ENCODE results near the gene ZNF786.
"Not testable (repeated sequence)": the region's sequence is repeated elsewhere in the genome, so short reads cannot be mapped to it uniquely, and the experiment has no call there.

The ZNF786 gene

DNA sequence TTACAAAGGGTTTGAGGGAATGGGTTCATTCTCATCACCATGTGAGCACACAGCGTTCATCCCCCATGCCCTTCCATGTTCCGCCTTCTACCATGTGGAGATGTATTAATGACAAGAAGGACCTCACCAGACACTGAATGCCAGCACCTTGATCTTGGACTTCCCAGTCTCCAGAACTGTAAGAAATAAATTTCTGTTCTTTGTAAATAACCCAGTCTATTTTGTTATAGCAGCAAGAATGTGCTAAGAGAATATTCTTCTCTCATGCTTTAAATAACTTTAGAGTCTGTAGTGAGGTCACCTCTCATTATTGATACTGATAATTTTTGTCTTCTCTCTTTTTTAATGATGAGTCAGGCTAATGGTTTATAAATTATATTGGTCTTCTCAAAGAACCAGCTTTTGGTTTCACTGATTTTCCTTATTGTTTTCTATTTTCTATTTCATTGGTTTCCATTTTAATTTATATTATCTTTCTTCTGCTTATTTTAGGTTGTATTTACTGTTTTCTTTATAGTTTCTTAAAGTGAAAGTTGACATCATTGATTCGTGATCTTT lies 59.1 kb downstream of the ZNF786 start:
- DNase-seq (ENCODE audit: low read depth in 2 of 2): no peak

DNA sequence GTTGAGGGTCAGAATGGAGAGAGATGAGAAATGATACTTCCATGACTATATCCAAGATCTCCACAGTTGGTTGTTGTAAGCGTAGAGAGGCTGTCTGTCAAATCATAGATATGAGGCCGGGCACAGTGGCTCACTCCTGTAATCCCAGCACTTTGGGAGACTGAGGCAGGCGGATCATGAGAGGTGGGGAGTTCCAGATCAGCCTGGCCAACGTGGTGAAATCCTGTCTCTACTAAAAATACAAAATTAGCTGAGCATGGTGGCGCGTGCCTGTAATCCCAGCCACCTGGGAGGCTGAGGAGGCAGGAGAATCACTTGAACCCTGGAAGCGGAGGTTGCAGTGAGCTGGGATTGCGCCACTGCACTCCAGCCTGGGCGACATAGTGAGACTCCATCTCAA lies 60.1 kb downstream of the ZNF786 start:
- not testable (repeated sequence) for DNase-seq (ENCODE audit: low read depth in 2 of 2)

DNA sequence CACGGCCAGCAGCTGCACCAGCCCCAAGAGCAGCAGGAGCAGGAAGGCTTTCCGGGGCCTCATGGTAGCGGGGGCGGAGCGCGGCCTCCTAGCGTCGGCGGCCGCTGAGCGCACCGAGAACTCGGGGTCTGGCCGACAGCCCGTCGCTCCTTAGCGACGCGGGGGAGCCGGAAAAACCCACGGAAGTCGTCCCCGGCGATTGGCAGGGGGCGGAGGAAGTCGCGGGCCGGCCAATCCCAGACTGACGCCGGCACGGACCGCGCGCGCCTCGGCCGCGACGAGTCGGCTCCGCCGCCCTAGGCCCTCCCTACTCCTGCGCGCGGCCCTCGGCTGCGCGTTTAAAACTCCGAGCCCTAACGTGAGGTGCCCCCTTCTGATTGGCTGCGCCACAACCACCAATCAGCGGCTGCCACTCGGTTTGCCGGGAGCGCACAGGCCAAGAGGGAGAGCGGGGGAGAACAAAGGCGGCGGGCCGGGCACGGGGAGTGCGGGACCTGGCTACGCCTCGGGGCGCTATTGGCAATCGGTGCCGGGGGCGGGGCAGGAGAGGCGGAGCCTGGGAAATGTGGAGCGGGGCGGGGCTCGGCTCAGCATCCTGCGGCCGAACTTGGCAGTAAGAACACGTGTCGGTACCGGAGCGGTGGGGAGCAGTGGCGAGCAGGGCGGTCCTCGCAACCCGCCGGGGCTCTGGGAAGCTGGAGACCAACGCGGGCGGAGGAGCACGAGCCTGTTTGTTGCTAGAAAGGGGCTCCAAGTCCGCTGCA lies 62.0 kb downstream of the ZNF786 start, which contains the start of gene PDIA4:
Gene PDIA4, minus strand, starts transcription at position 160 of the 764 bp plus-strand sequence. Its CDS starts 97 bp downstream, at position 63.
- DNase-seq (ENCODE audit: low read depth in 2 of 2): peak; percentile 100

DNA sequence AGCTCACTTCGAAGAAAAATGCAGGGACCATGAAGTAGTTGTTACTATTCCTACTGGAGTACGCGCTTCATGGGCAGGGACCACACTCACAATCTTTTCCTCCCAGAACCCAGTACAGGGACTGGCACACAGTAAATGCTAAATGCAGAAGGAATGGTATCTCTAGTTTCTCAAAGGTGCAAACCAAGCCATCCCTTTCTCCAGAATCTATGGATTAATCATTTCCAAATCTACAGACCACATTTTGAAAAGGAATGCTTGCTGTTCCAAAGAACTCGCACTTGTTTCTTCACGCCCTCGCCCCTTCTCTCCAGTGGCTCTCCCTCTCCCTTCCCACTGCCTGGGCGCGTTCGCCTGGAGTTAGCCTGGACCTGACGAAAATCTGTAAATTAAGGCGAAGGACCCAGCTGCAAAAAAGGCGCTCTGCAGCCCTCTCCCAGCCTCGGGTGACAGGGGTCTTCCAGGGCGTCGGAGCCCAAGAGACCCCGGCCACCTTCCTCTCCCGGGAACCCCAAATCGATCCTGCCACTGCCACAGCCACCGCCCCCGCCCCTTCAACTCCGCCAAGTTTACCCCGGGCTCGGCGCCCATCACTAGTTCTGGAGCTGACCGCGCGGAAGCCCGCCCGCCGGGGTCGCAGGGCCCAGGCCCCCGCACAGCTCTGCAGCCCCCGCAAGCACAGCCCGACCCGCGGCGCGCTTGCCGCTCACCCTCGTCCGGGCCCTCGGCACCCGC lies 62.7 kb downstream of the ZNF786 start:
- peak in 1 of 2 experiments; percentile 17 for DNase-seq (ENCODE audit: low read depth in 2 of 2)

DNA sequence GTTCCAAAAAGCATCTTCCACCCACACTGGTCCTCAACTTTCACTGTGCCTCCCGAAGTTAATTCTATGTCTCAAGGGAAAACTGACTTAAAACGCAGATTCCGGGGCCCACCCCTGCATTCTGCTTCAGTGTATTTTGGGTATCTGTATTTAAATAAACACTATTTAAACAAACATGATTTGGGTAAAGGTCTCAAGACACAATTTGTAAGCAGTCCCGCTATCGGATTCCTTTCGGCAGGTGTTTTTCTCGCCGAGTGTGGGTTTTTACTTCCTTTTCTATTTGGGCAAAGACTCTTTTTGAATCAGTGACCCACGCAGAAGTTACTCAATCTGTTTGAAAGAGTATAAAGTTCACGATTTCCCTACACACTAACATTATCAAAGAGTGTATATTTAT lies 63.5 kb downstream of the ZNF786 start:
- DNase-seq (ENCODE audit: low read depth in 2 of 2): no peak

DNA sequence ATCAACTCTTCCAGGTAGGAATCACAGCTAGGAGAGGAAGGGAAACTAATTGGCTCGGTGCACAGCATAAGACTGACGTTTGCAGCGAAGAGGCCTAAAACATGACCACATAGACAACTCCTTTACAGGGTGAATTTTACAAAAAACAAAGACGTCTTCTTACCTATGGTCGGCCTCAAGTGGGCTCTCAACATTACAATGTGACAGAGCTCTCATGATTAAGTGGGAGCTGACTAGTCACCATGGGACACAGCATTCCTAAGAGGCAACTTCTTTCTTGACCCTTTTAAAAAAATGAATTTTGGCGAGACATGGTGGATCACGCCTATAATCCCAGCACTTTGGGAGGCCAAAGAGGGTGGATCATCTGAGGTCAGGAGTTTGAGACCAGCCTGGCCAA lies 66.9 kb downstream of the ZNF786 start:
- DNase-seq (ENCODE audit: low read depth in 2 of 2): no peak

DNA sequence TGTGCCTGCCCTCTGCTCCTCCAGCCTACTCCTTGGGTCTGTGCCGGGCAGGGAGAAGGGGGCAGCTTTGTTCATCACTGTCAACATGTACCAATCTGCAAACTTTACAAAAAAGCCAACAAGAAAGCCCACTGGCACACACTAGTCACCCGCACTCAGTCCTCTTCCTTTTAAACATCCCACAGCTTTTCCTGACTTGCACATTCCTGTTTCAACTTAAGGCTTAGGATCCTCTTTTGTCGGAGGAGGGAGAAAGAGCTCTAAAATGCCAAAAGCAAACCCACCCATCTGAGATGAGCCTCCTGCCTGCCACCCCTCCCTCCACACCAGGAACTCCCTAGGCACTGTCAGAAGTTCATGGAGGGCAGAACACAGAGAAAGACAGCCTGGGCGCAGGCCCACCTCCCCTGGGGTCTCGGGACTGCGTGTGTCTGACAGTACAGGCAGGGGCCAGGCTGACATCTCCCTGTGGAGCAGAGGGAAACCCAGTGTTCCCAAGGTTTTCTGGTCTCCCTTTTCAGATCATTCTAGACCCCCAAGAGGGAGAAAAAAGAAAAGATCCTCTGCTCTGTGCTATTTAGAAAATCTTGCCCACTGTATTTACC lies 67.7 kb downstream of the ZNF786 start:
- no peak for DNase-seq (ENCODE audit: low read depth in 2 of 2)

DNA sequence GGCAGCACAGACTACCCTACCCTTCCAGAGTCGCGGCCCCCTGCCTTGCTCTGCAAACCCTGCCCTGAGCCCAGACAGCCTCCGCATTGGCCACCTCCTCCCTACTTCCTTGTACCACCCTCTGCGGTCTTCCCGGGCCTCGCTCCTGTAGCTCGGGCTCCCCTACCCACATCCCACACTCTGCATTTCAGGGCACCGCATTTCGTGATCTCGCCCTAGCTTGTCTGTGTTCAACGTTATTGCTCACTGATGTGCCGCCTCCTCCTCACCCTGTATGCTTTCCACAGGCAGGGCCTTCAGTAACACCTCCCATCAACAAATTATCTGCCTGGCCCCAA lies 68.8 kb downstream of the ZNF786 start:
- DNase-seq (ENCODE audit: low read depth in 2 of 2): no peak

DNA sequence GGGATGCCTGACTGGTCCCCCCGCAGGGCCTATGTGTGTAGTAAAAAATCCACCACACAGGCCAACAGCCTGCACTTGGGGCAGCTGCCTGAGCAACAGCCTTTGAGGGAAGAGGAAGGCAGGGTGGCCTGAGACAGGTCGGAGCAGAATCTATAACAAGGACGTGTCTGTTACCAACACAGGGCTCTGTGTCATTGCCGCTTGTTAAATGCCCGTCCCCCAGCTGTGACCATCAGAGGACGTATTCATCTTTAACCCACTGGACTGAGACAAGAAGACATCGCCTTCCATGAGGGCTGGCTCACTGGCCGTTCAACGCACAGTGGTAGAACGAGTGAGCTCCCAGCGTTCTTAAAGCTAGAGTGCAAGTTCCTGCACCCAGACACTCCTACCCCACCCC lies 70.0 kb downstream of the ZNF786 start:
- DNase-seq (ENCODE audit: low read depth in 2 of 2): no peak

Measured in stimulated activated CD4-positive, alpha-beta T cell treated with anti-CD3 and anti-CD28 coated beads, Interleukin-12 subunit alpha, Interleukin-12 subunit beta, amount 100 ng/mL, for 24 hours (primary cell).